HepG2 (cell line): Measurements from ENCODE around the gene RPS2. TPM values are rescaled to one million over a fixed set of nuclear protein-coding genes. Genes with fewer than 3 reads are reported as not detected.

Source experiments
- ARID2 ChIP-seq: sonication (generic); formaldehyde crosslinking; IDR thresholded peaks from 2 replicates; pipeline ENCODE4 v1.8.1; 2022; ENCODE audit warnings: mild to moderate bottlenecking, missing genetic modification reagents, borderline replicate concordance
- BRCA1 ChIP-seq: sonication (generic); formaldehyde crosslinking; IDR thresholded peaks from 2 replicates; pipeline ENCODE4 v1.4.0; 2020; ENCODE audit warnings: missing genetic modification reagents
- HDAC2 ChIP-seq: sonication (generic); formaldehyde crosslinking; IDR thresholded peaks from 2 replicates; pipeline ENCODE4 v1.4.0; 2020; ENCODE audit warnings: missing genetic modification reagents
- HES4 ChIP-seq: sonication (generic); formaldehyde crosslinking; IDR thresholded peaks from 2 replicates; pipeline ENCODE4 v1.9.0; 2021; ENCODE audit warnings: mild to moderate bottlenecking, missing genetic modification reagents, borderline replicate concordance
- KAT7 ChIP-seq: IDR thresholded peaks from 2 replicates; pipeline ENCODE4 v1.6.1; 2018; ENCODE audit warnings: borderline replicate concordance, missing compliant biosample characterization
- KLF6 ChIP-seq: IDR thresholded peaks from 2 replicates; pipeline ENCODE4 v1.8.0; 2016; ENCODE audit warnings: missing biosample characterization, missing genetic modification reagents
- PITX1 ChIP-seq: sonication (generic); formaldehyde crosslinking; IDR thresholded peaks from 2 replicates; pipeline ENCODE4 v1.5.1; 2020; ENCODE audit warnings: mild to moderate bottlenecking, missing genetic modification reagents
- RAD21 ChIP-seq: fragments of 450-650 bp; formaldehyde crosslinking; IDR thresholded peaks from 2 replicates; pipeline ENCODE4 v1.5.0; 2020; ENCODE audit warnings: mild to moderate bottlenecking
- SIX4 ChIP-seq: sonication (generic); formaldehyde crosslinking; IDR thresholded peaks from 2 replicates; pipeline ENCODE4 v1.4.0; 2020; ENCODE audit warnings: missing genetic modification reagents
- ZNF234 ChIP-seq: sonication (generic); formaldehyde crosslinking; conservative IDR thresholded peaks from 2 replicates; pipeline ENCODE4 v1.5.1; 2020; ENCODE audit warnings: mild to moderate bottlenecking, missing genetic modification reagents
- ZNF572 ChIP-seq: sonication (generic); formaldehyde crosslinking; IDR thresholded peaks from 2 replicates; pipeline ENCODE4 v1.5.1; 2020; ENCODE audit warnings: mild to moderate bottlenecking, missing genetic modification reagents
- polyA plus RNA-seq, 8 experiments: library from polyadenylated mRNA; depleted of rRNA in 3 of 8; stranded (reverse) in 7 of 8; unstranded in 1 of 8; fragments of >200 nt; fragmentation: Illumina TruSeq in 4 of 8; extraction: Trizol in 4 of 8; gene quantifications; 2 replicates each; pipeline versions ENCODE4 v1.2.1 to v1.2.3, GENCODE V29; 2011 to 2016; ENCODE audit warnings: low read depth in 4 of 8, missing spikeins in 1 of 8, mixed read lengths in 1 of 8; ENCODE audit not compliant: insufficient read depth in 1 of 8
- total RNA-seq, 5 experiments: library from RNA; depleted of rRNA; stranded (reverse); fragments of >200 nt; fragmentation: Illumina TruSeq; extraction: Trizol; gene quantifications; 2 replicates each; pipeline ENCODE4 v1.2.3, GENCODE V29; 2016; ENCODE audit warnings: low read depth in 1 of 5
- TF ChIP-seq, protein P1 (sequence below): sonication (generic); formaldehyde crosslinking; IDR thresholded peaks from 2 replicates; pipeline ENCODE4 v1.4.0; 2020; ENCODE audit warnings: mild to moderate bottlenecking, missing genetic modification reagents
- TF ChIP-seq, protein P2 (sequence below): sonication (generic); formaldehyde crosslinking; IDR thresholded peaks from 2 replicates; pipeline ENCODE4 v1.4.0; 2020; ENCODE audit warnings: mild to moderate bottlenecking, missing genetic modification reagents
- TF ChIP-seq, protein P3 (sequence below): sonication (generic); formaldehyde crosslinking; IDR thresholded peaks from 2 replicates; pipeline ENCODE4 v1.4.0; 2020; ENCODE audit warnings: missing genetic modification reagents, borderline replicate concordance

RPS2 gene
- total and polyA plus RNA-seq, 2 of the 13 experiments (the other 11 are each of a cell fraction or from before 2014, with no cell fraction given) = 1,908 to 4,514 TPM

GRCh38 chr16:1990351-1991134 lies 25.9 kb upstream of the RPS2 start (continued):
- TF ChIP-seq, protein P1, sequence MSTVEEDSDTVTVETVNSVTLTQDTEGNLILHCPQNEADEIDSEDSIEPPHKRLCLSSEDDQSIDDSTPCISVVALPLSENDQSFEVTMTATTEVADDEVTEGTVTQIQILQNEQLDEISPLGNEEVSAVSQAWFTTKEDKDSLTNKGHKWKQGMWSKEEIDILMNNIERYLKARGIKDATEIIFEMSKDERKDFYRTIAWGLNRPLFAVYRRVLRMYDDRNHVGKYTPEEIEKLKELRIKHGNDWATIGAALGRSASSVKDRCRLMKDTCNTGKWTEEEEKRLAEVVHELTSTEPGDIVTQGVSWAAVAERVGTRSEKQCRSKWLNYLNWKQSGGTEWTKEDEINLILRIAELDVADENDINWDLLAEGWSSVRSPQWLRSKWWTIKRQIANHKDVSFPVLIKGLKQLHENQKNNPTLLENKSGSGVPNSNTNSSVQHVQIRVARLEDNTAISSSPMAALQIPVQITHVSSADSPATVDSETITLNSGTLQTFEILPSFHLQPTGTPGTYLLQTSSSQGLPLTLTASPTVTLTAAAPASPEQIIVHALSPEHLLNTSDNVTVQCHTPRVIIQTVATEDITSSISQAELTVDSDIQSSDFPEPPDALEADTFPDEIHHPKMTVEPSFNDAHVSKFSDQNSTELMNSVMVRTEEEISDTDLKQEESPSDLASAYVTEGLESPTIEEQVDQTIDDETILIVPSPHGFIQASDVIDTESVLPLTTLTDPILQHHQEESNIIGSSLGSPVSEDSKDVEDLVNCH (CRISPR knock-in tag) = no peak
- TF ChIP-seq, protein P2, sequence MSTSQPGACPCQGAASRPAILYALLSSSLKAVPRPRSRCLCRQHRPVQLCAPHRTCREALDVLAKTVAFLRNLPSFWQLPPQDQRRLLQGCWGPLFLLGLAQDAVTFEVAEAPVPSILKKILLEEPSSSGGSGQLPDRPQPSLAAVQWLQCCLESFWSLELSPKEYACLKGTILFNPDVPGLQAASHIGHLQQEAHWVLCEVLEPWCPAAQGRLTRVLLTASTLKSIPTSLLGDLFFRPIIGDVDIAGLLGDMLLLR (CRISPR knock-in tag) = no peak
- no peak for TF ChIP-seq ZNF234
- no peak for TF ChIP-seq KLF6
- TF ChIP-seq ZNF572 (CRISPR knock-in tag) = 0 out of 2 replicates have a peak, but pooled peaks have one; percentile 63
- no peak for TF ChIP-seq BRCA1 (CRISPR knock-in tag)
- no peak for TF ChIP-seq PITX1
- no peak for TF ChIP-seq RAD21 (CRISPR knock-in tag)
- no peak for TF ChIP-seq HDAC2 (CRISPR knock-in tag)
- TF ChIP-seq KAT7 = no peak
- no peak for TF ChIP-seq SIX4 (CRISPR knock-in tag)
- no peak for TF ChIP-seq HES4 (CRISPR knock-in tag)
- TF ChIP-seq ARID2 = no peak
- TF ChIP-seq, protein P3, sequence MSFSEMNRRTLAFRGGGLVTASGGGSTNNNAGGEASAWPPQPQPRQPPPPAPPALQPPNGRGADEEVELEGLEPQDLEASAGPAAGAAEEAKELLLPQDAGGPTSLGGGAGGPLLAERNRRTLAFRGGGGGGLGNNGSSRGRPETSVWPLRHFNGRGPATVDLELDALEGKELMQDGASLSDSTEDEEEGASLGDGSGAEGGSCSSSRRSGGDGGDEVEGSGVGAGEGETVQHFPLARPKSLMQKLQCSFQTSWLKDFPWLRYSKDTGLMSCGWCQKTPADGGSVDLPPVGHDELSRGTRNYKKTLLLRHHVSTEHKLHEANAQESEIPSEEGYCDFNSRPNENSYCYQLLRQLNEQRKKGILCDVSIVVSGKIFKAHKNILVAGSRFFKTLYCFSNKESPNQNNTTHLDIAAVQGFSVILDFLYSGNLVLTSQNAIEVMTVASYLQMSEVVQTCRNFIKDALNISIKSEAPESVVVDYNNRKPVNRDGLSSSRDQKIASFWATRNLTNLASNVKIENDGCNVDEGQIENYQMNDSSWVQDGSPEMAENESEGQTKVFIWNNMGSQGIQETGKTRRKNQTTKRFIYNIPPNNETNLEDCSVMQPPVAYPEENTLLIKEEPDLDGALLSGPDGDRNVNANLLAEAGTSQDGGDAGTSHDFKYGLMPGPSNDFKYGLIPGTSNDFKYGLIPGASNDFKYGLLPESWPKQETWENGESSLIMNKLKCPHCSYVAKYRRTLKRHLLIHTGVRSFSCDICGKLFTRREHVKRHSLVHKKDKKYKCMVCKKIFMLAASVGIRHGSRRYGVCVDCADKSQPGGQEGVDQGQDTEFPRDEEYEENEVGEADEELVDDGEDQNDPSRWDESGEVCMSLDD (CRISPR knock-in tag) = no peak
